HEK293T (cell line): Measurements from ENCODE around the gene FAM25A.
"Not testable (repeated sequence)": the region's sequence is repeated elsewhere in the genome, so short reads cannot be mapped to it uniquely, and the experiment has no call there.

Source experiments
- BHLHE40 ChIP-seq: fragments of 450-650 bp; IDR thresholded peaks from 2 replicates; pipeline ENCODE4 v1.6.1; 2016; ENCODE audit warnings: mild to moderate bottlenecking, moderate library complexity, borderline replicate concordance
- L3MBTL2 ChIP-seq: fragments of 450-650 bp; conservative IDR thresholded peaks from 2 replicates; pipeline ENCODE4 v1.6.1; 2016; ENCODE audit warnings: mild to moderate bottlenecking
- LEF1 ChIP-seq: fragments of 450-650 bp; IDR thresholded peaks from 2 replicates; pipeline ENCODE4 v1.6.1; 2017; ENCODE audit warnings: mild to moderate bottlenecking, borderline replicate concordance
- SP1 ChIP-seq: fragments of 450-650 bp; IDR thresholded peaks from 2 replicates; pipeline ENCODE4 v1.6.1; 2017
- SUZ12 ChIP-seq: fragments of 450-650 bp; IDR thresholded peaks from 2 replicates; pipeline ENCODE4 v1.6.1; 2016; ENCODE audit warnings: mild to moderate bottlenecking
- TARDBP ChIP-seq: fragments of 450-650 bp; IDR thresholded peaks from 2 replicates; pipeline ENCODE4 v1.6.1; 2016

- not testable (repeated sequence) for TF ChIP-seq SUZ12, L3MBTL2, BHLHE40, SP1, TARDBP, LEF1
Observed at GRCh38 chr10:87014986-87015716, 4.9 kb upstream of the FAM25A start.
